ENCODE results near the gene AMELX.

DNA sequence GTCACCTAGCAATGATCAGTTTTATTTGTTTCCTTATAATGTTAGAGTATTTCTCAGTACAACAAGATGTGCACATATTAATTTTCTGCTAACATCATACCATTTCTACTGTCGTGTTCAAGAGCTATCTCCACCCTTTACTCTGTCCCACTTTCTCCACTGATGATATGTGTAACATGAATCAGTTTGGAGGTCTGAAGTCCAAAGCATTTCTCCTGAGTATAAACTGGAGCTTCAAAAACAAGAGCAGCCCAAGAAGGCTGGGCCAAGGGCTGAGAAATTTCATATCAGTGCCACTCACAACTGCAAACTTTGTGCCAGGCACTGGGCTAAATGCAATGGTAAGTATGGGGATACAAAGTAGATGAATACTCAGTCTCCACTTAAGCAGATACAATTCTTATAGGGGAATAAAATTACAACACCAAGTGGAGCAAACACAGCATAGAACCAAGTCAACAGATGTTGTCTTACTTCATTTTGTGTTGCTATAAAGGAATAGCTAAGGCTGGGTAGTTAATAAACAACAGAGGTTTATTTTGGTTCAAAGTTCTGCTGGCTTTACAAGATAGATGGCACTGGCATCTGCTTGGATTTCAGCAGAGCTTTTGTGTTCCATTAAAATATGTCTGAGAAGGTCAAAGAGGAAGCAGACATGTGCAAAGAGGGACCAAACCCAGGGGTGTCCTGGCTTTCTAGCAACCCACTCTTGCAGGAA, 44.2 kb downstream of the AMELX start:
- TF ChIP-seq EZH2 (IDR thresholded peaks at IDR 0.05; ENCODE audit: low read depth, low read length, severe bottlenecking): no peak
- TF ChIP-seq, protein P1, sequence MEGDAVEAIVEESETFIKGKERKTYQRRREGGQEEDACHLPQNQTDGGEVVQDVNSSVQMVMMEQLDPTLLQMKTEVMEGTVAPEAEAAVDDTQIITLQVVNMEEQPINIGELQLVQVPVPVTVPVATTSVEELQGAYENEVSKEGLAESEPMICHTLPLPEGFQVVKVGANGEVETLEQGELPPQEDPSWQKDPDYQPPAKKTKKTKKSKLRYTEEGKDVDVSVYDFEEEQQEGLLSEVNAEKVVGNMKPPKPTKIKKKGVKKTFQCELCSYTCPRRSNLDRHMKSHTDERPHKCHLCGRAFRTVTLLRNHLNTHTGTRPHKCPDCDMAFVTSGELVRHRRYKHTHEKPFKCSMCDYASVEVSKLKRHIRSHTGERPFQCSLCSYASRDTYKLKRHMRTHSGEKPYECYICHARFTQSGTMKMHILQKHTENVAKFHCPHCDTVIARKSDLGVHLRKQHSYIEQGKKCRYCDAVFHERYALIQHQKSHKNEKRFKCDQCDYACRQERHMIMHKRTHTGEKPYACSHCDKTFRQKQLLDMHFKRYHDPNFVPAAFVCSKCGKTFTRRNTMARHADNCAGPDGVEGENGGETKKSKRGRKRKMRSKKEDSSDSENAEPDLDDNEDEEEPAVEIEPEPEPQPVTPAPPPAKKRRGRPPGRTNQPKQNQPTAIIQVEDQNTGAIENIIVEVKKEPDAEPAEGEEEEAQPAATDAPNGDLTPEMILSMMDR (IDR thresholded peaks at IDR 0.05; ENCODE audit: control extremely low read depth in 1 of 3, insufficient read depth in 1 of 3, low read depth in 1 of 3, low read length in 3 of 3): no peak
- TF ChIP-seq SUZ12 (IDR thresholded peaks at IDR 0.05; ENCODE audit: low read length): no peak
- no peak for TF ChIP-seq TBP (IDR thresholded peaks at IDR 0.05; ENCODE audit: low read depth, low read length)
- no peak for TF ChIP-seq PHF8 (conservative IDR thresholded peaks at IDR 0.05; ENCODE audit: low read depth, low read length)
- TF ChIP-seq, protein P2, sequence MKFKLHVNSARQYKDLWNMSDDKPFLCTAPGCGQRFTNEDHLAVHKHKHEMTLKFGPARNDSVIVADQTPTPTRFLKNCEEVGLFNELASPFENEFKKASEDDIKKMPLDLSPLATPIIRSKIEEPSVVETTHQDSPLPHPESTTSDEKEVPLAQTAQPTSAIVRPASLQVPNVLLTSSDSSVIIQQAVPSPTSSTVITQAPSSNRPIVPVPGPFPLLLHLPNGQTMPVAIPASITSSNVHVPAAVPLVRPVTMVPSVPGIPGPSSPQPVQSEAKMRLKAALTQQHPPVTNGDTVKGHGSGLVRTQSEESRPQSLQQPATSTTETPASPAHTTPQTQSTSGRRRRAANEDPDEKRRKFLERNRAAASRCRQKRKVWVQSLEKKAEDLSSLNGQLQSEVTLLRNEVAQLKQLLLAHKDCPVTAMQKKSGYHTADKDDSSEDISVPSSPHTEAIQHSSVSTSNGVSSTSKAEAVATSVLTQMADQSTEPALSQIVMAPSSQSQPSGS (IDR thresholded peaks at IDR 0.05; ENCODE audit: low read length): no peak
- TF ChIP-seq RAD21 (IDR thresholded peaks at IDR 0.05 in 1 of 2, conservative IDR thresholded peaks at IDR 0.05 in 1 of 2; ENCODE audit: low read depth in 2 of 2, low read length in 2 of 2): no peak
- no peak for TF ChIP-seq RXRA (IDR thresholded peaks at IDR 0.05; ENCODE audit: insufficient read depth, low read depth, low read length)
- no peak for TF ChIP-seq RNF2 (IDR thresholded peaks at IDR 0.05; ENCODE audit: borderline replicate concordance, low read depth, low read length, missing control alignments, poor library complexity, severe bottlenecking)
- TF ChIP-seq, protein P3, sequence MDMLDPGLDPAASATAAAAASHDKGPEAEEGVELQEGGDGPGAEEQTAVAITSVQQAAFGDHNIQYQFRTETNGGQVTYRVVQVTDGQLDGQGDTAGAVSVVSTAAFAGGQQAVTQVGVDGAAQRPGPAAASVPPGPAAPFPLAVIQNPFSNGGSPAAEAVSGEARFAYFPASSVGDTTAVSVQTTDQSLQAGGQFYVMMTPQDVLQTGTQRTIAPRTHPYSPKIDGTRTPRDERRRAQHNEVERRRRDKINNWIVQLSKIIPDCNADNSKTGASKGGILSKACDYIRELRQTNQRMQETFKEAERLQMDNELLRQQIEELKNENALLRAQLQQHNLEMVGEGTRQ (IDR thresholded peaks at IDR 0.05; ENCODE audit: low read length): no peak
- no peak for TF ChIP-seq SIX5 (IDR thresholded peaks at IDR 0.05; ENCODE audit: low read depth, low read length)
